ENCODE measurements around the gene NCL. TPM values are rescaled to one million over a fixed set of nuclear protein-coding genes. Genes with fewer than 3 reads are reported as not detected.

The NCL gene
- total and polyA plus RNA-seq, 2 of the 13 experiments (the other 11 are each of a cell fraction or from before 2014, with no cell fraction given), result 105 to 779 TPM

- TF ChIP-seq TFE3 (CRISPR knock-in tag; IDR thresholded peaks at IDR 0.05) (no peak), REXO4 (CRISPR knock-in tag; IDR thresholded peaks at IDR 0.05; ENCODE audit: borderline replicate concordance) (0 out of 2 replicates have a peak, but pooled peaks have one; percentile 9), SNAPC5 (CRISPR knock-in tag; IDR thresholded peaks at IDR 0.05; ENCODE audit: borderline replicate concordance) (no peak), NCOR1 (IDR thresholded peaks at IDR 0.05; ENCODE audit: borderline replicate concordance, low read length) (no peak), ZNF24 (IDR thresholded peaks at IDR 0.05) (no peak), ZNF574 (CRISPR knock-in tag; IDR thresholded peaks at IDR 0.05) (peak; percentile 60; the same call in 1 of the 2 replicates), TCF7 (IDR thresholded peaks at IDR 0.05; ENCODE audit: low read depth) (no peak), ZBTB21 (CRISPR knock-in tag; IDR thresholded peaks at IDR 0.05) (no peak), NKX3-1 (CRISPR knock-in tag; IDR thresholded peaks at IDR 0.05) (peak; percentile 47; the same call in 1 of the 2 replicates), ZNF30 (CRISPR knock-in tag; IDR thresholded peaks at IDR 0.05) (no peak), KAT8 (CRISPR knock-in tag; IDR thresholded peaks at IDR 0.05) (peak; percentile 63; the same call in 1 of the 2 replicates), ZSCAN21 (CRISPR knock-in tag; IDR thresholded peaks at IDR 0.05; ENCODE audit: borderline replicate concordance) (peak; percentile 52; the same call in 1 of the 2 replicates), MEIS2 (CRISPR knock-in tag; IDR thresholded peaks at IDR 0.05) (peak; percentile 62; the same call in 1 of the 2 replicates), KLF9 (CRISPR knock-in tag; IDR thresholded peaks at IDR 0.05; ENCODE audit: low read depth) (no peak), BRCA1 (CRISPR knock-in tag; IDR thresholded peaks at IDR 0.05) (0 out of 2 replicates have a peak, but pooled peaks have one; percentile 49), BHLHE40 (IDR thresholded peaks at IDR 0.05; ENCODE audit: low read length) (no peak), EED (CRISPR knock-in tag; IDR thresholded peaks at IDR 0.05) (0 out of 2 replicates have a peak, but pooled peaks have one; percentile 24), KMT2B (CRISPR knock-in tag; IDR thresholded peaks at IDR 0.05) (0 out of 2 replicates have a peak, but pooled peaks have one; percentile 30), ZBTB43 (CRISPR knock-in tag; conservative IDR thresholded peaks at IDR 0.05) (no peak), JUND (CRISPR knock-in tag; IDR thresholded peaks at IDR 0.05) (no peak), GATAD2A (CRISPR knock-in tag; IDR thresholded peaks at IDR 0.05) (peak; percentile 57), DNMT1 (CRISPR knock-in tag; IDR thresholded peaks at IDR 0.05) (no peak), STAG1 (CRISPR knock-in tag; IDR thresholded peaks at IDR 0.05) (peak; percentile 63)
- TF ChIP-seq, protein P1, sequence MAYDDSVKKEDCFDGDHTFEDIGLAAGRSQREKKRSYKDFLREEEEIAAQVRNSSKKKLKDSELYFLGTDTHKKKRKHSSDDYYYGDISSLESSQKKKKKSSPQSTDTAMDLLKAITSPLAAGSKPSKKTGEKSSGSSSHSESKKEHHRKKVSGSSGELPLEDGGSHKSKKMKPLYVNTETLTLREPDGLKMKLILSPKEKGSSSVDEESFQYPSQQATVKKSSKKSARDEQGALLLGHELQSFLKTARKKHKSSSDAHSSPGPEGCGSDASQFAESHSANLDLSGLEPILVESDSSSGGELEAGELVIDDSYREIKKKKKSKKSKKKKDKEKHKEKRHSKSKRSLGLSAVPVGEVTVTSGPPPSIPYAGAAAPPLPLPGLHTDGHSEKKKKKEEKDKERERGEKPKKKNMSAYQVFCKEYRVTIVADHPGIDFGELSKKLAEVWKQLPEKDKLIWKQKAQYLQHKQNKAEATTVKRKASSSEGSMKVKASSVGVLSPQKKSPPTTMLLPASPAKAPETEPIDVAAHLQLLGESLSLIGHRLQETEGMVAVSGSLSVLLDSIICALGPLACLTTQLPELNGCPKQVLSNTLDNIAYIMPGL (CRISPR knock-in tag; IDR thresholded peaks at IDR 0.05; ENCODE audit: borderline replicate concordance in 1 of 2, low read depth in 1 of 2), result peak; percentile 93 to 96
Observed at GRCh38 chr2:231482806-231483391, 18.6 kb upstream of the NCL start (continued).

Measured in HepG2 (cell line).